B cell (primary cell): ENCODE measurements around the gene PSD4.

Experiments used
- EZH2 ChIP-seq: IDR thresholded peaks from 2 replicates; pipeline ENCODE4 v1.6.1; 2012; ENCODE audit warnings: borderline replicate concordance, low read depth, mild to moderate bottlenecking, moderate library complexity, low read length; ENCODE audit not compliant: insufficient read depth, poor library complexity, severe bottlenecking
- TF ChIP-seq, protein P1 (sequence below): fragments of 200-600 bp; IDR thresholded peaks from one replicate; pipeline ENCODE4 v1.8.0; 2022; ENCODE audit warnings: antibody characterized with exemption, mild to moderate bottlenecking

DNA sequence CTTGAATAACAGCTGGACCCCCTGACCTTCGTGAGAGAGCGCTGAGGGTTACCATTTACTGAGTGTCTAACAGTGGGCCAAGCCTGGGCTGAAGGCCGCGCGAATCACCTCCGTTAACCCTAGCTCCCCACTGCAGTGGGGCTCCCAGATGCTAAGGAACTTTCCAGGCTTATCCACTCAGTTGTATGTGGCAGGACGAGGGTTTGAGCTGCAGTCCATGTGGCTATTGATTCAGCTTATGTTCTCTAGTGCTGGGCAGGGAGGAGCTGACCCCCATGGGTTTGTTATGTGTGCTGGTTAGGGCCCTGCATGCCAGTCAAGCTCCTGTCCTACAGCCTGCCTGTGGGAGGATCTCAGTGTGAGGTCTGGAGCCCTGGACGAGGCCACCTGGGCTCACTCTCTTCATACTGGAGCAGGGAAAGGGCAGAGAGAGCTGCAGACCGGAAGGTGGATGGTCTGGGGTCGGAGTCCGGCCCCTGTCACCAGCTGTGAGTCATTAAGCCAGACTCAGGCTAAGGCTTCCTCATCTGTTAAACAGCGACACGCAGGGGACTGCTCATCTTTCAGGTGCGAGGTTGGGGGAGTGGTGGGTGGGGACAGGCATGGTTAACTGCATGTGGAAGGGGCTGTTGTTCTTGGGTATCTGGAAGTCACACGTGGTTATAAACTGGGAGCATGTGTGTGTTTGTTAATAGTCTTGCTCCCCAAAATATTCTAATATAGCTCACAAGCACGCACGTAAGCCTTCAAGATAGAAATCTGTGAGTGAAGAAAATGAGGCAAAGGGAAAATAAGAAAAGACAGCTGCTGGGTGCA, 6.6 kb downstream of the PSD4 start:
- TF ChIP-seq, protein P1, sequence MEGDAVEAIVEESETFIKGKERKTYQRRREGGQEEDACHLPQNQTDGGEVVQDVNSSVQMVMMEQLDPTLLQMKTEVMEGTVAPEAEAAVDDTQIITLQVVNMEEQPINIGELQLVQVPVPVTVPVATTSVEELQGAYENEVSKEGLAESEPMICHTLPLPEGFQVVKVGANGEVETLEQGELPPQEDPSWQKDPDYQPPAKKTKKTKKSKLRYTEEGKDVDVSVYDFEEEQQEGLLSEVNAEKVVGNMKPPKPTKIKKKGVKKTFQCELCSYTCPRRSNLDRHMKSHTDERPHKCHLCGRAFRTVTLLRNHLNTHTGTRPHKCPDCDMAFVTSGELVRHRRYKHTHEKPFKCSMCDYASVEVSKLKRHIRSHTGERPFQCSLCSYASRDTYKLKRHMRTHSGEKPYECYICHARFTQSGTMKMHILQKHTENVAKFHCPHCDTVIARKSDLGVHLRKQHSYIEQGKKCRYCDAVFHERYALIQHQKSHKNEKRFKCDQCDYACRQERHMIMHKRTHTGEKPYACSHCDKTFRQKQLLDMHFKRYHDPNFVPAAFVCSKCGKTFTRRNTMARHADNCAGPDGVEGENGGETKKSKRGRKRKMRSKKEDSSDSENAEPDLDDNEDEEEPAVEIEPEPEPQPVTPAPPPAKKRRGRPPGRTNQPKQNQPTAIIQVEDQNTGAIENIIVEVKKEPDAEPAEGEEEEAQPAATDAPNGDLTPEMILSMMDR, result no peak
- no peak for TF ChIP-seq EZH2
